Adrenal gland (tissue), 5 donors: Measurements from ENCODE around the gene URB2.

ENCODE experiments used
- POLR2A ChIP-seq, 2 donors: fragments of 450-650 bp; IDR thresholded peaks; one replicate each; pipeline ENCODE4 v1.6.1; 2017; ENCODE audit warnings: antibody characterized with exemption in 2 of 2, mild to moderate bottlenecking in 2 of 2, moderate library complexity in 1 of 2
- TF ChIP-seq, protein P1 (sequence below), 6 experiments: fragments of 450-650 bp in 4 of 6; fragments of 200-600 bp in 2 of 6; sonication (generic) in 1 of 6; IDR thresholded peaks; 1 replicate in 5 of 6; 2 replicates in 1 of 6; pipeline versions ENCODE4 v1.5.1 to v1.8.0; 2016 to 2021; ENCODE audit warnings: antibody characterized with exemption in 6 of 6, mild to moderate bottlenecking in 2 of 6, moderate library complexity in 1 of 6
- donor health status: DM: no; HTN: no; CAD: no.

DNA sequence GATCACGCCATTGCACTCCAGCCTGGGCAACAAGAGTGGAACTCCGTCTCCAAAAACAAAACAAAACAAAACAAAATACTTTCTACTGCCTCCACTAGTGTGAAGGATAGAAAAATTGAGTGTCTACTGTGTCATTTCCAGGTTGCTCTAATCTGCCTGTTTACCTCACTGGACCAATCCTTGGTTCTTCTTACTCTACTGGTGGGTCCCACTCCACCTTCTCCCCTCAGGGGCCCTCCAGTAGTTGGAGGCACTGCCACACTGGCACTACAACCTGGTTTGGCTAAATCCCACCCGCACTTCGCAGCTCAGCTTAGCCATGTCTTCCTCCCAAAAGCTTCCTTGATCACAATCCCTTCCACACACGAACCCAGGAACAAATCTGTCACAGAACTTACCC, 2.8 kb upstream of the URB2 start:
- TF ChIP-seq, protein P1, sequence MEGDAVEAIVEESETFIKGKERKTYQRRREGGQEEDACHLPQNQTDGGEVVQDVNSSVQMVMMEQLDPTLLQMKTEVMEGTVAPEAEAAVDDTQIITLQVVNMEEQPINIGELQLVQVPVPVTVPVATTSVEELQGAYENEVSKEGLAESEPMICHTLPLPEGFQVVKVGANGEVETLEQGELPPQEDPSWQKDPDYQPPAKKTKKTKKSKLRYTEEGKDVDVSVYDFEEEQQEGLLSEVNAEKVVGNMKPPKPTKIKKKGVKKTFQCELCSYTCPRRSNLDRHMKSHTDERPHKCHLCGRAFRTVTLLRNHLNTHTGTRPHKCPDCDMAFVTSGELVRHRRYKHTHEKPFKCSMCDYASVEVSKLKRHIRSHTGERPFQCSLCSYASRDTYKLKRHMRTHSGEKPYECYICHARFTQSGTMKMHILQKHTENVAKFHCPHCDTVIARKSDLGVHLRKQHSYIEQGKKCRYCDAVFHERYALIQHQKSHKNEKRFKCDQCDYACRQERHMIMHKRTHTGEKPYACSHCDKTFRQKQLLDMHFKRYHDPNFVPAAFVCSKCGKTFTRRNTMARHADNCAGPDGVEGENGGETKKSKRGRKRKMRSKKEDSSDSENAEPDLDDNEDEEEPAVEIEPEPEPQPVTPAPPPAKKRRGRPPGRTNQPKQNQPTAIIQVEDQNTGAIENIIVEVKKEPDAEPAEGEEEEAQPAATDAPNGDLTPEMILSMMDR (IDR thresholded peaks at IDR 0.05): no peak
- TF ChIP-seq POLR2A (IDR thresholded peaks at IDR 0.05): no peak
